IMR-90 (cell line): ENCODE measurements around the gene CNGB1.

Experiments
- CHD1 ChIP-seq: IDR thresholded peaks from 2 replicates; pipeline ENCODE4 v1.6.1; 2012; ENCODE audit warnings: low read depth, low read length, improper control_type of control experiment
- CTCF ChIP-seq: conservative IDR thresholded peaks from 2 replicates; pipeline ENCODE4 v1.5.1; 2012; ENCODE audit warnings: mild to moderate bottlenecking, low read depth, low read length, improper control_type of control experiment
- POLR2A ChIP-seq: IDR thresholded peaks from 2 replicates; pipeline ENCODE4 v1.6.1; 2012; ENCODE audit warnings: mild to moderate bottlenecking, low read depth, low read length
- USF2 ChIP-seq: fragments of 150-350 bp; IDR thresholded peaks from 2 replicates; pipeline ENCODE4 v1.6.1; 2017; ENCODE audit warnings: mild to moderate bottlenecking, antibody characterized with exemption, low read length, low read depth

GRCh38 chr16:57949595-57950238 is 21.2 kb downstream of the CNGB1 start:
- TF ChIP-seq CTCF (no peak), USF2 (no peak), POLR2A (no peak), CHD1 (no peak)
